WERI-Rb-1 (cell line): ENCODE results near the gene GRIK1.

Experiments
- DNase-seq: peaks from one replicate; pipeline ENCODE4 v3.0.0-alpha.2; 2020
- H3K27ac ChIP-seq: fragments of 250-450 bp; sonication (Bioruptor Pico); 2 replicates; pipeline ENCODE4 v1.5.1; 2020; ENCODE audit warnings: mild to moderate bottlenecking, moderate library complexity
- H3K27me3 ChIP-seq: fragments of 250-450 bp; sonication (Bioruptor Pico); 2 replicates; pipeline ENCODE4 v1.5.1; 2021; ENCODE audit warnings: mild to moderate bottlenecking, low read depth, moderate library complexity; ENCODE audit not compliant: insufficient read depth, severe bottlenecking
- H3K36me3 ChIP-seq: fragments of 250-450 bp; sonication (Bioruptor Pico); 2 replicates; pipeline ENCODE4 v1.5.1; 2020; ENCODE audit warnings: mild to moderate bottlenecking, moderate library complexity
- H3K4me3 ChIP-seq: 2 replicates; pipeline ENCODE4 v1.5.1; 2011; ENCODE audit warnings: low read depth, mild to moderate bottlenecking, control low read depth, low read length
- H3K9me3 ChIP-seq: fragments of 250-450 bp; sonication (Bioruptor Pico); 2 replicates; pipeline ENCODE4 v1.5.1; 2021; ENCODE audit warnings: mild to moderate bottlenecking, moderate library complexity; ENCODE audit not compliant: severe bottlenecking
- CTCF ChIP-seq: IDR thresholded peaks from 2 replicates; pipeline ENCODE4 v1.5.1; 2011; ENCODE audit warnings: low read depth, mild to moderate bottlenecking, control low read depth, inconsistent platforms, low read length

GRIK1 gene

GRCh38 chr21:29656504-29657239, 283.1 kb downstream of the GRIK1 start:
- no peaks in the 10 kb centered on the region for H3K36me3 ChIP-seq
- no peak overlapping the region for H3K4me3 ChIP-seq
- no peak for TF ChIP-seq CTCF
- H3K27ac ChIP-seq: no peak overlapping the region
- no peaks in the 10 kb centered on the region for H3K27me3 ChIP-seq
- no peak for DNase-seq
- H3K9me3 ChIP-seq: peaks cover 16% of the 10 kb centered on the region

- no peak for TF ChIP-seq CTCF
- H3K27me3 ChIP-seq: no peaks in the 10 kb centered on the region
Measured at GRCh38 chr21:29655577-29655976, 284.2 kb downstream of the GRIK1 start.

GRCh38 chr21:29654855-29655254, 284.9 kb downstream of the GRIK1 start:
- H3K27me3 ChIP-seq: no peaks in the 10 kb centered on the region
- no peak for DNase-seq
- TF ChIP-seq CTCF: no peak
- no peak overlapping the region for H3K27ac ChIP-seq
- no peaks in the 10 kb centered on the region for H3K36me3 ChIP-seq
- H3K9me3 ChIP-seq: peaks cover 3% of the 10 kb centered on the region
- H3K4me3 ChIP-seq: no peak overlapping the region

More at GRCh38 chr21:29655577-29655976, 284.2 kb downstream of the GRIK1 start:
- Histone ChIP-seq H3K27ac (no peak overlapping the region), H3K4me3 (no peak overlapping the region), H3K36me3 (no peaks in the 10 kb centered on the region), H3K9me3 (peaks cover 10% of the 10 kb centered on the region)
- no peak for DNase-seq

- H3K9me3 ChIP-seq: no peaks in the 10 kb centered on the region
- DNase-seq: no peak
- TF ChIP-seq CTCF: no peak
- no peaks in the 10 kb centered on the region for H3K36me3 ChIP-seq
- no peak overlapping the region for H3K4me3 ChIP-seq
- no peaks in the 10 kb centered on the region for H3K27me3 ChIP-seq
- H3K27ac ChIP-seq: no peak overlapping the region
Measured at GRCh38 chr21:29654203-29654602, 285.6 kb downstream of the GRIK1 start.

- no peak for TF ChIP-seq CTCF
- DNase-seq: peak; percentile 87
Measured at GRCh38 chr21:29650523-29651022, 289.2 kb downstream of the GRIK1 start.

GRCh38 chr21:29649406-29649814, 290.4 kb downstream of the GRIK1 start:
- Histone ChIP-seq H3K36me3 (no peaks in the 10 kb centered on the region), H3K27ac (peak overlapping the region; percentile 88), H3K9me3 (no peaks in the 10 kb centered on the region), H3K27me3 (no peaks in the 10 kb centered on the region), H3K4me3 (no peak overlapping the region)
- TF ChIP-seq CTCF: no peak
- peak; percentile 94 for DNase-seq

More at GRCh38 chr21:29650523-29651022, 289.2 kb downstream of the GRIK1 start:
- H3K9me3 ChIP-seq: no peaks in the 10 kb centered on the region
- peak overlapping the region; percentile 29 for H3K4me3 ChIP-seq
- peak overlapping the region; percentile 88 for H3K27ac ChIP-seq
- H3K27me3 ChIP-seq: no peaks in the 10 kb centered on the region
- no peaks in the 10 kb centered on the region for H3K36me3 ChIP-seq
